ENCODE measurements around the gene SPESP1.

Gene SPESP1

GRCh38 chr15:68993276-68993675 lies 63.0 kb downstream of the SPESP1 start:
- no peak for DNase-seq

GRCh38 chr15:68994149-68994548 lies 63.8 kb downstream of the SPESP1 start:
- DNase-seq, result peak; percentile 3

DNA sequence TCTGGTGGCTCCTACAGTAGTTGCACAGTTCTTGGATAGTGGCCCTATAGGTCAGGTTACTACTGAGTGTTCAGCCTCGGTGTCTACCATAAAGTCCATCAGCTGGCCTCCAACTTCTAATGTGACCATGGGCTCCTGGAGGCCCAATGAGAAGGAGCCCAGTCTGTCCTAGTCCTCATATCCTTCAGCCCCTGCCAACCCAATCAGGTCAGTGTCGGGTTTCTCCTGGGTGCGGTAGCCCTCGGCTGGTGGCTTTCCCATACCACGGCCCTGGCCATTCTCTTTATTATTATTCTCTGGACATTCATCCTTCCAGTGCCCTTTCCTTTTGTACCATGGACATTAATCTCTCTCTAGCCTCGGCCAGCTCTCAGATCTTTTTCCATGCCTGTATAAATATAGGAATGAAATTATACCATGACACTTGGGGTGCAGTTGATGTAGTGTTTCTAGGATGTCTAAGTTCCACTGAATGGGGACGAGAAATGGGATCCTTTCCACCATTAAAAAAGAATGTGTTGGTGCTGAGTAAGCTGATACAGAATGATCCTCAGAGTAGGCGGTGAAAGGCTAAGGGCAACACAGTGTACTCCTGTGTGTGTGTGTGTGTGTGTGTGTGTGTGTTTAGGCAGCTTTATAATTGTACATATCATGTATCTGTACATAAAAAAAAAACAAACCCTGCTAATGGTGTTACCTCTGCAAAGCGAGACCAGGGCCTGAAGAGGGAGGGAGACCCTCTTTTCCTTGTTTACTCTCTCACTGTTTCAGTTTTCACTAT lies 64.8 kb downstream of the SPESP1 start:
- no peak for DNase-seq
